GM12872 (cell line): Measurements from ENCODE around the gene CPTP.

Source experiments
- CTCF ChIP-seq: IDR thresholded peaks from 3 replicates; pipeline ENCODE4 v1.5.1; 2011; ENCODE audit warnings: low read depth, mild to moderate bottlenecking, low read length, moderate library complexity; ENCODE audit not compliant: insufficient read depth

Gene CPTP

GRCh38 chr1:1309251-1310108 lies 15.1 kb upstream of the CPTP start:
- TF ChIP-seq CTCF = no peak

DNA sequence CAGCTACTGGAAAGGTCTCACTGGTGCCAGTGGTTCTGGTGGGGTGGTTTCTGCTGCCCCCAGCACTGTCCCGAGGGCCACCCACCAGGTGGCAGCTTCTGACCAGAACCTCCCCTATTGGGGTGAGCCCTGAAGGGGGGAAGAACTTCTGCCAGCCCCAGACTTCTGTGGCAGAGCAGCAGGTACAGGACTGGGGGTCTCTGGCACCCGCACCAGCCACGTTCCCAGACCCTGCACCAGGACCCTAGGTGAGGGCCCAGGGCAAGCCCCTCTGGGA lies 14.6 kb upstream of the CPTP start:
- TF ChIP-seq CTCF = no peak

GRCh38 chr1:1310476-1311053 lies 14.0 kb upstream of the CPTP start:
- no peak for TF ChIP-seq CTCF

DNA sequence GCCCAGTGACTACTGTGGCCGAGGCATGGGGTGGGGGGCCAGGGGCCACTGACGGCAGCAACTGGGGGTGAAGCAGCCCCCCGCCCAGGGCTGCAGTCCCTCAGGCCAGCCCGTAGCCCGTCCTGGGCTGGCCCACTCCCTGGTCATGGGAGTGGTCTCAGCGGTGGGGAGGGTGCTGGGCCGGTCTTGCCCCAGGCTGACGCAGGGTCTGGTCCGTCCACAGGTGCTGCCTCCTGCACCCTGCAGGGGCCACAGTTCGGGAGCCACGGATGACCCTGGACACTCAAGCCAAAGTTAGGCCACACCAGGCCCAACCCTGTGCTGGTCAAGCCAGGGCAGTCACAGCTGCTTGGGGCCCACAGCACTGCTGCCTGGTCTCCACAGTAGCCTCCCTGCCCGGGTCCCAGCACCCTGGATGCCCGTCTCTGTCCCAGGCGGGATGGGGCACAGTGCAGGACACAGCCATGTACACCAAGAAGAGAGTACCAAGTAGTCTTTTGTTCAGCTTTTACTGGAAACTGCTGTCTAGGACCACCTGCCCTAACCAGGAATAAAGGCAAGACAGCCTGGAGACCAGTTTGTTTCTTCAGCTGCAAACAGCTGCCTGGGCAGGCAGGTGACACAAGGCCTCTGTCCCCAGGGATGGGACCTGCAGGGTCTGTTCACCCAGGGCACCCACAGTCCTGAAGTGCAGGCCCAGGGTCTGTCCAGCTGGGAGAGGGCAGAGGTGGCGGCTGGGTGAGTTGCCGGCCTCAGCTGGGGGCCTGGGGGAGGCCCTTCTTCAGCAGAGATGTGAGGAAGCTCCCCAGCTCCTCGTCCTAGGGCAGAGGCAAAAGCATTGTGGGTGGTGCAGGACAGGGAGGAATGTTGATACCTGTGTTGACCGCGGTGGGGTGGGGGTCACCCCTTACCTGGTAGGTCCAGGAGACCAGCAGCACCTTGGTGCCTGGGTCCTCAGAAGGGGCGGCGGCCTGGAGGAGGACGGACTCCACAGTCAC lies 13.2 kb upstream of the CPTP start:
- TF ChIP-seq CTCF = no peak

DNA sequence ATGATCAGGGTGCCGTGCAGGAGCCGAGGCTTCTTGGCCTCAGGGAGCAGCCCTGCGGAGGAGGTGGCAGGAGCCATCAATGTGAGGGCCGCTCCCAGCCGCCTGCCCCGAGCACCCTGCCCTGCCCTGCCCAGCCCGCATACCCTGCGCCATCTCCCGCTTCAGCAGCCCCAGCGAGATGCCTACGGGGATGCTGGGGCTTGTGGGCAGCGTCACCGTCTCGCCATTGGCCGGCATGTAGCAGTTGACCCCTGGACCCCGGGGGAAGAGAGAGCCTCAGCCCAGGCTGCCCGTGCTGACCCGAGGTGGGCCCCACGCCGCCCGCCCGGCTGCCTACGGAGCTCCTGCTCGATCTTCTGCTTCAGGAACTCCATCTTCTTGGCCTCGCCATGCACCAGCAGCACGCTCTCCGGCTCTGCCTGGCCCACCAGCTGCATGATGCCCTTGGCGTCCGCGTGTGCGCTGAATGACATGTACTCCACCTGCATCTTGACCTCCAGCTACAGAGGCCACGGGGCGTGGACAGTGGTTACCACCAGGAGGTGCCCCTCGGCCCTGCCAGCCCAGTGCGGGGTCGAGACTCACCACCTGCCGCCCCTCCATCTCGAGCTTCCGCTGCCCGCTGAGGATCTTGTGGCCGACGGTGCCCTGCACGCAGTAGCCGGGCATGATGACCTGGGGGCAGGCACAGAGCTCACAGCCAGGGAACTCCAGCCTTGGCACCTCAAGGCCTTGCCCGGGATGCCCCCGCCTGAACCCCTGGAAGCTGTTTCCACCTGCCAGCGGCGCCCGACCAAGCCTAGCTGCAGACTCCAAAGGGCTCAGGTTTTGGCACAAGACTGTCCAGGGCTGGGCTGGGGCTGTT lies 11.9 kb upstream of the CPTP start:
- no peak for TF ChIP-seq CTCF

DNA sequence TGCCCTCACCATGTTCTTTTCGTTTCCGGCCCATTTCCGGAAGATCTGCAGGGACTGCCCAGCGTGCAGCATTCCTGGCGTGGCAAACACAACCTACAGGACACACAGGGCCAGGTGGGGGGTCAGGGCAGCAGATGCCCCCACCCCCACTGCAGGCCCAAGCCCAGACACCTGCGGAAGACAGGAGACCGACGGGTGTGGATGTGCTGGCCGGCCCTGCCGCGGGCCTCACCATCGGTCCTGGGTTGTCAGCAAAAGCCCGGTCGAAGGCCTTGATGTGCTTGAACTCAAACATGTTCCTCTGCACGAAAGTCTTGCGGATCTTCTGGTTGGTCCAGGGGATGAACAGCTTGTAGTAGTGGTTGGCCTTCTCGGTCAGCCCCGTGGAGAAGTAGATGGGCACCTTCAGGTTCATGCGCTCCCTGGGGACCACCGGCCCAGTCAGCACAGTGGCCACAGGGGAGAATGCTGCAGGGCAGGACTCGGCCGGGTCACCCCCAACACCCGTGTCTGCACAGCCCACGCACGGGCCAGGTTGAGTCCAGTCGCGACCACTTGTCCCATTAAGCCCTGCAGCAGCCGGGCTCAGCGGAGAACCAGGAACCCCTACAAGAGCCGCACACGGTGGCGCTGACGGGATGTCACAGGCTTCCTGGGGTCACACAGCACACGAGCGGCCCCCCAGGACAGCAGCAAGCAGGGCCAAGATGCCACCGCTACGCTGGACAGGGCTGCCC lies 10.9 kb upstream of the CPTP start:
- TF ChIP-seq CTCF = no peak
